Choroid plexus epithelial cell (primary cell): ENCODE data around the gene CDH13.
A peak's percentile ranks its signal among the peaks of the same experiment; 100 is the strongest.

ENCODE experiments used
- DNase-seq: peaks from one replicate; pipeline ENCODE4 v3.0.0-alpha.2; 2010; ENCODE audit warnings: low read depth
- H3K4me3 ChIP-seq: 2 replicates; pipeline ENCODE4 v1.5.1; 2011; ENCODE audit warnings: low read depth, mild to moderate bottlenecking, control low read depth, low read length, moderate library complexity
- CTCF ChIP-seq: conservative IDR thresholded peaks from 2 replicates; pipeline ENCODE4 v1.5.1; 2011; ENCODE audit warnings: low read depth, mild to moderate bottlenecking, control low read depth, inconsistent platforms, low read length, moderate library complexity

CDH13 gene

GRCh38 chr16:82587289-82587688 lies 39.5 kb upstream of the CDH13 start:
- no peak overlapping the region for H3K4me3 ChIP-seq
- DNase-seq, result no peak
- TF ChIP-seq CTCF, result no peak

GRCh38 chr16:82589407-82589806 lies 37.4 kb upstream of the CDH13 start:
- DNase-seq, result no peak
- H3K4me3 ChIP-seq, result no peak overlapping the region
- TF ChIP-seq CTCF, result no peak

DNA sequence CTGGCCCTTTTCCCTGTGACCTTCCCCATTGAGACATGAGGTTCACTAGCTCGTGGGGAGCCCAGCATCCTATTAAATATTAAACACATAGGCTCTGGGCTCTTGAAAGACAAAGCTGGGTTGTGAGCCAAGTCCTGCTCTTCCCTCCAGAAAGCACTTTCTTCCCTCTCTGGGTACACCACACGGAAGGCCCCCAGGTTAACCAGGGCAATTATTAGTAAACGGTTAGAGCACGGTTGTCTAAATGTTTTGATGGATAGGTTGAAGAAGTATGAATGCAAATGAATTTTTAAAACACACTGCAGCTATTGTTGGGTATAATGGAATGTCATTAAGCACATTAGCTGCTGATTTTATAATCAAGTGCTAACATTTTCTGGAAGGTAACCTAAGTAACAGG lies 32.7 kb upstream of the CDH13 start:
- H3K4me3 ChIP-seq, result no peak overlapping the region
- no peak for TF ChIP-seq CTCF
- no peak for DNase-seq

GRCh38 chr16:82598771-82599170 lies 28.0 kb upstream of the CDH13 start:
- no peak for TF ChIP-seq CTCF
- no peak for DNase-seq
- H3K4me3 ChIP-seq, result no peak overlapping the region

- TF ChIP-seq CTCF, result no peak
- DNase-seq, result no peak
- H3K4me3 ChIP-seq, result no peak overlapping the region
Measured at GRCh38 chr16:82601989-82602640, 24.7 kb upstream of the CDH13 start.

- no peak overlapping the region for H3K4me3 ChIP-seq
- peak; percentile 87 for DNase-seq
Measured at GRCh38 chr16:82603784-82604411, 22.9 kb upstream of the CDH13 start.

More at GRCh38 chr16:82603784-82604411, 22.9 kb upstream of the CDH13 start:
- TF ChIP-seq CTCF, result peak; percentile 85
